Skeletal muscle satellite cell (primary cell): ENCODE measurements around the gene EDC4.

Experiments used
- H3K27me3 ChIP-seq: 2 replicates; pipeline ENCODE4 v1.7.0; 2013; ENCODE audit warnings: low read length; ENCODE audit not compliant: control insufficient read depth, insufficient read depth
- H3K36me3 ChIP-seq: 2 replicates; pipeline ENCODE4 v1.7.0; 2013; ENCODE audit warnings: mild to moderate bottlenecking, control low read depth, low read length; ENCODE audit not compliant: insufficient read depth
- H3K4me1 ChIP-seq: 2 replicates; pipeline ENCODE4 v1.7.0; 2013; ENCODE audit warnings: low read length; ENCODE audit not compliant: control insufficient read depth, insufficient read depth
- H3K4me2 ChIP-seq: 2 replicates; pipeline ENCODE4 v1.7.0; 2013; ENCODE audit warnings: mild to moderate bottlenecking, low read length
- H3K4me3 ChIP-seq: 2 replicates; pipeline ENCODE4 v1.7.0; 2013; ENCODE audit warnings: low read length
- H3K9ac ChIP-seq: 2 replicates; pipeline ENCODE4 v1.7.0; 2013; ENCODE audit warnings: mild to moderate bottlenecking, low read depth, low read length, moderate library complexity
- H3K9me3 ChIP-seq: replicated peaks from 2 replicates; pipeline ENCODE4 v1.7.0; 2013; ENCODE audit warnings: mild to moderate bottlenecking, control low read depth, low read length

Gene EDC4

GRCh38 chr16:67842509-67843342 lies 30.1 kb upstream of the EDC4 start:
- Histone ChIP-seq H3K27me3 (no peaks in the 10 kb centered on the region), H3K4me2 (peak overlapping the region; percentile 93), H3K36me3 (no peaks in the 10 kb centered on the region), H3K9me3 (no peaks in the 10 kb centered on the region), H3K4me1 (peaks cover 42% of the 10 kb centered on the region), H3K9ac (peak overlapping the region; percentile 91), H3K4me3 (peak overlapping the region; percentile 91)

- H3K36me3 ChIP-seq = no peaks in the 10 kb centered on the region
- peaks cover 49% of the 10 kb centered on the region for H3K4me1 ChIP-seq
- H3K4me2 ChIP-seq = peak overlapping the region; percentile 93
- no peaks in the 10 kb centered on the region for H3K27me3 ChIP-seq
- H3K9ac ChIP-seq = peak overlapping the region; percentile 91
- no peaks in the 10 kb centered on the region for H3K9me3 ChIP-seq
- H3K4me3 ChIP-seq = peak overlapping the region; percentile 91
Observed at GRCh38 chr16:67843343-67843765, 29.5 kb upstream of the EDC4 start.

GRCh38 chr16:67844497-67844896 lies 28.4 kb upstream of the EDC4 start:
- no peaks in the 10 kb centered on the region for H3K27me3 ChIP-seq
- H3K36me3 ChIP-seq = peaks cover 4% of the 10 kb centered on the region
- H3K4me1 ChIP-seq = peaks cover 49% of the 10 kb centered on the region
- peak overlapping the region; percentile 93 for H3K4me2 ChIP-seq
- peak overlapping the region; percentile 91 for H3K9ac ChIP-seq
- H3K9me3 ChIP-seq = no peaks in the 10 kb centered on the region
- peak overlapping the region; percentile 91 for H3K4me3 ChIP-seq

GRCh38 chr16:67845291-67846062 lies 27.4 kb upstream of the EDC4 start:
- Histone ChIP-seq H3K36me3 (peaks cover 6% of the 10 kb centered on the region), H3K4me2 (peak overlapping the region; percentile 93), H3K9me3 (no peaks in the 10 kb centered on the region), H3K4me1 (peaks cover 49% of the 10 kb centered on the region), H3K9ac (peak overlapping the region; percentile 99), H3K4me3 (peak overlapping the region; percentile 88), H3K27me3 (no peaks in the 10 kb centered on the region)

- H3K4me3 ChIP-seq = peak overlapping the region; percentile 88
- peak overlapping the region; percentile 99 for H3K9ac ChIP-seq
- H3K9me3 ChIP-seq = no peaks in the 10 kb centered on the region
- peak overlapping the region; percentile 93 for H3K4me2 ChIP-seq
- peaks cover 49% of the 10 kb centered on the region for H3K4me1 ChIP-seq
- H3K27me3 ChIP-seq = no peaks in the 10 kb centered on the region
- H3K36me3 ChIP-seq = peaks cover 8% of the 10 kb centered on the region
Observed at GRCh38 chr16:67846063-67846319, 26.9 kb upstream of the EDC4 start.

- no peaks in the 10 kb centered on the region for H3K27me3 ChIP-seq
- H3K4me3 ChIP-seq = peak within 1 kb of the TSS; percentile 88
- peak within 1 kb of the TSS; percentile 93 for H3K4me2 ChIP-seq
- no peaks in the 10 kb centered on the region for H3K9me3 ChIP-seq
- H3K4me1 ChIP-seq = peaks cover 46% of the 10 kb centered on the region
- peak within 1 kb of the TSS; percentile 99 for H3K9ac ChIP-seq
- H3K36me3 ChIP-seq = peaks cover 8% of the 10 kb centered on the region
Observed at GRCh38 chr16:67846320-67847063, 26.4 kb upstream of the EDC4 start, which contains the start of gene NUTF2. NUTF2 (plus strand) TSS chr16:67846933; CDS start chr16:67865131, 18,198 bp downstream.

- Histone ChIP-seq H3K36me3 (peaks cover 8% of the 10 kb centered on the region), H3K9me3 (no peaks in the 10 kb centered on the region), H3K4me1 (peaks cover 44% of the 10 kb centered on the region), H3K9ac (peak within 1 kb of the TSS; percentile 99), H3K4me3 (peak within 1 kb of the TSS; percentile 88), H3K4me2 (peak within 1 kb of the TSS; percentile 93), H3K27me3 (no peaks in the 10 kb centered on the region)
Observed at GRCh38 chr16:67847064-67847861, 25.6 kb upstream of the EDC4 start, which contains the start of gene CENPT. CENPT (minus strand) TSS chr16:67847693; CDS start chr16:67833859, 13,834 bp downstream.

GRCh38 chr16:67848118-67848517 lies 24.7 kb upstream of the EDC4 start:
- Histone ChIP-seq H3K36me3 (peaks cover 8% of the 10 kb centered on the region), H3K9me3 (no peaks in the 10 kb centered on the region), H3K4me3 (peak overlapping the region; percentile 88), H3K9ac (peak overlapping the region; percentile 99), H3K4me1 (peaks cover 39% of the 10 kb centered on the region), H3K27me3 (no peaks in the 10 kb centered on the region), H3K4me2 (peak overlapping the region; percentile 93)

- H3K9ac ChIP-seq = no peak overlapping the region
Observed at GRCh38 chr16:67853670-67854069, 19.2 kb upstream of the EDC4 start.

GRCh38 chr16:67855789-67856188 lies 17.1 kb upstream of the EDC4 start:
- Histone ChIP-seq H3K9me3 (no peaks in the 10 kb centered on the region), H3K4me3 (no peak overlapping the region), H3K27me3 (no peaks in the 10 kb centered on the region), H3K36me3 (peaks cover 7% of the 10 kb centered on the region), H3K4me1 (peaks cover 39% of the 10 kb centered on the region), H3K9ac (no peak overlapping the region), H3K4me2 (no peak overlapping the region)

More at GRCh38 chr16:67853670-67854069, 19.2 kb upstream of the EDC4 start:
- no peaks in the 10 kb centered on the region for H3K9me3 ChIP-seq
- H3K36me3 ChIP-seq = peaks cover 8% of the 10 kb centered on the region
- H3K4me2 ChIP-seq = no peak overlapping the region
- no peak overlapping the region for H3K4me3 ChIP-seq
- peaks cover 30% of the 10 kb centered on the region for H3K4me1 ChIP-seq
- H3K27me3 ChIP-seq = no peaks in the 10 kb centered on the region
